Fibroblast of lung (primary cell): ENCODE data around the gene ANKRD17.

Experiments used
- CTCF ChIP-seq, 2 donors: IDR thresholded peaks in 1 of 2; conservative IDR thresholded peaks in 1 of 2; 1 replicate in 1 of 2; 2 replicates in 1 of 2; pipeline ENCODE4 v1.5.1; 2011 to 2012; ENCODE audit warnings: low read length in 2 of 2, control low read depth in 1 of 2, inconsistent platforms in 1 of 2, low read depth in 1 of 2, mild to moderate bottlenecking in 1 of 2
- EZH2 ChIP-seq: IDR thresholded peaks from 2 replicates; pipeline ENCODE4 v1.5.1; 2012; ENCODE audit warnings: low read length, control low read depth, mild to moderate bottlenecking; ENCODE audit errors: missing control alignments

- TF ChIP-seq CTCF (conservative IDR thresholded peaks at IDR 0.05 in 1 of 2, IDR thresholded peaks at IDR 0.05 in 1 of 2; ENCODE audit: low read depth in 1 of 2, low read length in 2 of 2) (no peak), EZH2 (no peak)
Observed at GRCh38 chr4:73194064-73194463, 64.5 kb downstream of the ANKRD17 start.
